Activated CD4-positive, alpha-beta memory T cell treated with anti-CD3 and anti-CD28 coated beads, Interleukin-2, amount 10 ng/mL, durations not matched to agents 7 days and 5 days (primary cell): Measurements from ENCODE around the gene NECTIN1. TPM values are rescaled to one million over a fixed set of nuclear protein-coding genes. Genes with fewer than 3 reads are reported as not detected.

Experiments used
- CTCF ChIA-PET: fragments of 350-600 bp; sonication (Branson Sonifier 250); formaldehyde crosslinking; loops from one replicate; lab custom pipeline; 2021; ENCODE audit warnings: antibody characterized with exemption, inconsistent platforms; lab: Charles Lee
- POLR2A ChIA-PET: fragments of 350-600 bp; sonication (Branson Sonifier 250); formaldehyde crosslinking; loops from one replicate; lab custom pipeline; 2021; ENCODE audit warnings: antibody characterized with exemption; lab: Charles Lee
- DNase-seq: peaks from one replicate; pipeline ENCODE4 v3.0.0-alpha.2; 2020
- H3K27ac Mint-ChIP-seq: one replicate; pipeline ENCODE4 v1.8.0; 2021; ENCODE audit warnings: mild to moderate bottlenecking, mixed read lengths
- H3K27me3 Mint-ChIP-seq: one replicate; pipeline ENCODE4 v1.8.0; 2021; ENCODE audit warnings: mixed read lengths
- H3K36me3 Mint-ChIP-seq: one replicate; pipeline ENCODE4 v1.8.0; 2021; ENCODE audit warnings: low read depth, mixed read lengths
- H3K4me1 Mint-ChIP-seq: one replicate; pipeline ENCODE4 v1.8.0; 2021; ENCODE audit warnings: mixed read lengths
- H3K4me3 Mint-ChIP-seq: one replicate; pipeline ENCODE4 v1.8.0; 2021; ENCODE audit warnings: mild to moderate bottlenecking, mixed read lengths
- H3K9me3 Mint-ChIP-seq: one replicate; pipeline ENCODE4 v1.8.0; 2021; ENCODE audit warnings: mixed read lengths
- total RNA-seq, 2 experiments: library from RNA; stranded (reverse); gene quantifications; one replicate each; pipeline ENCODE4 v1.2.3, GENCODE V29; 2021

The NECTIN1 gene
- total RNA-seq, 2 experiments from 2014 or later: 1.7 to 1.9 TPM

GRCh38 chr11:119641983-119642745 lies 86.8 kb downstream of the NECTIN1 start:
- ChIA-PET CTCF (interaction anchor here (0.6 to 4.5 kb wide), 8 partner anchors 12 to 466 kb away, joined by 3 to 40 read pairs (median 3); partner anchors contain the start of gene NECTIN1), POLR2A (no interaction called here)
- Mint-ChIP-seq H3K4me3 (no peak overlapping the region), H3K4me1 (no peaks in the 10 kb centered on the region), H3K27me3 (peaks cover 1% of the 10 kb centered on the region), H3K9me3 (no peaks in the 10 kb centered on the region), H3K36me3 (no peaks in the 10 kb centered on the region), H3K27ac (no peak overlapping the region)
- DNase-seq: no peak

GRCh38 chr11:119640541-119640940 lies 88.5 kb downstream of the NECTIN1 start:
- H3K27me3 Mint-ChIP-seq: peaks cover 1% of the 10 kb centered on the region
- no peaks in the 10 kb centered on the region for H3K9me3 Mint-ChIP-seq
- ChIA-PET CTCF (interaction anchor here (0.8 to 4.5 kb wide), 3 partner anchors 17 to 468 kb away, joined by 3 to 40 read pairs (median 9); partner anchors contain the start of gene NECTIN1), POLR2A (no interaction called here)
- H3K4me3 Mint-ChIP-seq: no peak overlapping the region
- H3K36me3 Mint-ChIP-seq: no peaks in the 10 kb centered on the region
- DNase-seq: no peak
- H3K4me1 Mint-ChIP-seq: no peaks in the 10 kb centered on the region
- H3K27ac Mint-ChIP-seq: no peak overlapping the region

GRCh38 chr11:119639642-119640205 lies 89.3 kb downstream of the NECTIN1 start:
- H3K36me3 Mint-ChIP-seq: no peaks in the 10 kb centered on the region
- H3K27ac Mint-ChIP-seq: no peak overlapping the region
- CTCF ChIA-PET: interaction anchor here (4.5 kb wide), 1 partner anchor 90 kb away, joined by 40 read pairs; the partner anchor contains the start of gene NECTIN1
- H3K4me3 Mint-ChIP-seq: no peak overlapping the region
- POLR2A ChIA-PET: no interaction called here
- peaks cover 1% of the 10 kb centered on the region for H3K27me3 Mint-ChIP-seq
- DNase-seq: no peak
- no peaks in the 10 kb centered on the region for H3K9me3 Mint-ChIP-seq
- no peaks in the 10 kb centered on the region for H3K4me1 Mint-ChIP-seq

GRCh38 chr11:119638851-119639250 lies 90.1 kb downstream of the NECTIN1 start:
- H3K27me3 Mint-ChIP-seq: peaks cover 1% of the 10 kb centered on the region
- DNase-seq: no peak
- CTCF ChIA-PET: interaction anchor here (4.5 kb wide), 1 partner anchor 91 kb away, joined by 40 read pairs; the partner anchor contains the start of gene NECTIN1
- H3K36me3 Mint-ChIP-seq: no peaks in the 10 kb centered on the region
- POLR2A ChIA-PET: no interaction called here
- no peaks in the 10 kb centered on the region for H3K9me3 Mint-ChIP-seq
- no peak overlapping the region for H3K27ac Mint-ChIP-seq
- no peaks in the 10 kb centered on the region for H3K4me1 Mint-ChIP-seq
- H3K4me3 Mint-ChIP-seq: no peak overlapping the region

GRCh38 chr11:119637481-119637880 lies 91.5 kb downstream of the NECTIN1 start:
- ChIA-PET CTCF (interaction anchor here (1.3 kb wide), 1 partner anchor 9 kb away, joined by 3 read pairs; no protein-coding TSS in a partner anchor), POLR2A (no interaction called here)
- no peak overlapping the region for H3K4me3 Mint-ChIP-seq
- H3K27me3 Mint-ChIP-seq: peaks cover 1% of the 10 kb centered on the region
- no peaks in the 10 kb centered on the region for H3K4me1 Mint-ChIP-seq
- no peak for DNase-seq
- H3K9me3 Mint-ChIP-seq: no peaks in the 10 kb centered on the region
- no peaks in the 10 kb centered on the region for H3K36me3 Mint-ChIP-seq
- no peak overlapping the region for H3K27ac Mint-ChIP-seq

GRCh38 chr11:119635776-119636175 lies 93.2 kb downstream of the NECTIN1 start:
- ChIA-PET POLR2A (no interaction called here), CTCF (no interaction called here)
- no peak for DNase-seq
- H3K36me3 Mint-ChIP-seq: no peaks in the 10 kb centered on the region
- H3K9me3 Mint-ChIP-seq: no peaks in the 10 kb centered on the region
- no peaks in the 10 kb centered on the region for H3K4me1 Mint-ChIP-seq
- H3K4me3 Mint-ChIP-seq: no peak overlapping the region
- no peak overlapping the region for H3K27ac Mint-ChIP-seq
- peaks cover 1% of the 10 kb centered on the region for H3K27me3 Mint-ChIP-seq

GRCh38 chr11:119635041-119635740 lies 93.8 kb downstream of the NECTIN1 start:
- Mint-ChIP-seq H3K9me3 (no peaks in the 10 kb centered on the region), H3K27ac (no peak overlapping the region), H3K36me3 (no peaks in the 10 kb centered on the region), H3K4me1 (no peaks in the 10 kb centered on the region), H3K4me3 (no peak overlapping the region), H3K27me3 (peaks cover 1% of the 10 kb centered on the region)
- DNase-seq: no peak
- ChIA-PET POLR2A (no interaction called here), CTCF (interaction anchor here (1.6 kb wide), 1 partner anchor 94 kb away, joined by 3 read pairs; the partner anchor contains the start of gene NECTIN1)

GRCh38 chr11:119634301-119634700 lies 94.7 kb downstream of the NECTIN1 start:
- Mint-ChIP-seq H3K27me3 (peaks cover under 1% of the 10 kb centered on the region), H3K9me3 (no peaks in the 10 kb centered on the region), H3K27ac (no peak overlapping the region), H3K36me3 (no peaks in the 10 kb centered on the region), H3K4me3 (no peak overlapping the region), H3K4me1 (no peaks in the 10 kb centered on the region)
- ChIA-PET POLR2A (no interaction called here), CTCF (interaction anchor here (1.6 kb wide), 1 partner anchor 95 kb away, joined by 3 read pairs; the partner anchor contains the start of gene NECTIN1)
- DNase-seq: no peak

- CTCF ChIA-PET: interaction anchor here (1.2 to 1.7 kb wide), 2 partner anchors 12 to 99 kb away, joined by 4 to 6 read pairs; partner anchors contain the start of gene NECTIN1
- Mint-ChIP-seq H3K4me3 (no peak overlapping the region), H3K4me1 (no peaks in the 10 kb centered on the region), H3K27me3 (no peaks in the 10 kb centered on the region), H3K36me3 (no peaks in the 10 kb centered on the region), H3K27ac (no peak overlapping the region), H3K9me3 (no peaks in the 10 kb centered on the region)
- DNase-seq: no peak
- POLR2A ChIA-PET: no interaction called here
These were observed 99.0 kb downstream of the NECTIN1 start for GRCh38 chr11:119629834-119630624.

GRCh38 chr11:119629085-119629484 lies 99.9 kb downstream of the NECTIN1 start:
- Mint-ChIP-seq H3K9me3 (no peaks in the 10 kb centered on the region), H3K27me3 (no peaks in the 10 kb centered on the region), H3K4me1 (no peaks in the 10 kb centered on the region), H3K36me3 (no peaks in the 10 kb centered on the region), H3K27ac (no peak overlapping the region), H3K4me3 (no peak overlapping the region)
- no peak for DNase-seq
- ChIA-PET CTCF (interaction anchor here (1.7 kb wide), 1 partner anchor 13 kb away, joined by 6 read pairs; no protein-coding TSS in a partner anchor), POLR2A (no interaction called here)

- no peaks in the 10 kb centered on the region for H3K36me3 Mint-ChIP-seq
- H3K4me1 Mint-ChIP-seq: no peaks in the 10 kb centered on the region
- CTCF ChIA-PET: interaction anchor here (1.6 kb wide), 1 partner anchor 102 kb away, joined by 3 read pairs; no protein-coding TSS in a partner anchor
- POLR2A ChIA-PET: no interaction called here
- no peak overlapping the region for H3K4me3 Mint-ChIP-seq
- no peak for DNase-seq
- no peaks in the 10 kb centered on the region for H3K27me3 Mint-ChIP-seq
- no peak overlapping the region for H3K27ac Mint-ChIP-seq
- no peaks in the 10 kb centered on the region for H3K9me3 Mint-ChIP-seq
These were observed 101.7 kb downstream of the NECTIN1 start for GRCh38 chr11:119627286-119627685.

GRCh38 chr11:119626871-119627270 lies 102.1 kb downstream of the NECTIN1 start:
- no peak for DNase-seq
- POLR2A ChIA-PET: no interaction called here
- H3K4me1 Mint-ChIP-seq: no peaks in the 10 kb centered on the region
- CTCF ChIA-PET: interaction anchor here (1.6 kb wide), 1 partner anchor 103 kb away, joined by 3 read pairs; no protein-coding TSS in a partner anchor
- no peaks in the 10 kb centered on the region for H3K36me3 Mint-ChIP-seq
- H3K9me3 Mint-ChIP-seq: no peaks in the 10 kb centered on the region
- H3K27ac Mint-ChIP-seq: no peak overlapping the region
- no peaks in the 10 kb centered on the region for H3K27me3 Mint-ChIP-seq
- H3K4me3 Mint-ChIP-seq: no peak overlapping the region
